ENCODE data around the gene VEZT.

DNA sequence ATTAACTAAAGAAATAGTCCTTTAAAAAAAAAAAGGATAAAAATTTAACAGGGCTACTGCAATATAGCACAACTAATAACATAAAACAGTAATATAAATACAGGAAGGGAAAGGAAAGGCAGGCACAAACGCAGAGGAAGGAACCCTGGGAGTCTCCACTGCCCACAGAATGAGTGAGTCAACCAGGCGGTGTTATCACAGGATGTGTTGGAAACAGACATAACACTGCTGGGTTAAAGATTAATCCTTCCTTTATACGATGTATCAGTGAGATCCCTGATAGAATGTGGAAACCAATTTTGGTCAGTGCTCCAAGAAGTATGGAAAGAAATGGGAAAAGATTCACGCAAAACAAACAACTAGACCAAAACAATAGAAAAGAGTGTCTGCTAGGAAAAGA, 48.2 kb upstream of the VEZT start:
- TF ChIP-seq CEBPB (IDR thresholded peaks at IDR 0.05) = no peak
- TF ChIP-seq, protein P1, sequence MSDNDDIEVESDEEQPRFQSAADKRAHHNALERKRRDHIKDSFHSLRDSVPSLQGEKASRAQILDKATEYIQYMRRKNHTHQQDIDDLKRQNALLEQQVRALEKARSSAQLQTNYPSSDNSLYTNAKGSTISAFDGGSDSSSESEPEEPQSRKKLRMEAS (IDR thresholded peaks at IDR 0.05) = no peak
- TF ChIP-seq RAD21 (IDR thresholded peaks at IDR 0.05; ENCODE audit: low read depth) = no peak
- no peak for TF ChIP-seq TAF1 (IDR thresholded peaks at IDR 0.05; ENCODE audit: low read depth)

Measured in Ishikawa (cell line).